ENCODE results near the gene MINDY4. TPM values are rescaled to one million over a fixed set of nuclear protein-coding genes. Genes with fewer than 3 reads are reported as not detected.
A peak's percentile ranks its signal among the peaks of the same experiment; 100 is the strongest.

Gene MINDY4
- total RNA-seq, 1 donor from 2014 or later = 8.4 TPM

DNA sequence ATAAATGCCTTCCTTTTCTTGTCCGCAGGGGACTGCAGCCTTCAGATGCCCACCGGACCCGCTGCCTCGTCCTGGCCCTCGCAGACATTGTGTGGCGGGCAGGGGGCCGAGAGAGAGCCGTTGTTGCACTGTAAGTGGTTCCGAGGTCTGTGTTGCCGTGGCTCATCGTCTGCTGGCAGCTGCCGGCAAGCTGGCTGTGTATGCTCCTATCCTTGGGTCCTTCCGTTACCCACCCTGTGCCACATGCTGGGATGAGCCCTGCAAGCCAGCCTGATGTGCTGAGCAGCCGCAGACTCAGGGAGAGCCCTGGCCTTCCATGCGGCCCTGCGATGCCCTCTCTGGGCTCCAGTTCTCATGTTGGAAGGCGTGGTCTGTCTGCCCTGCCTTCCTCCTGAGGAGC lies 79.2 kb downstream of the MINDY4 start:
- Mint-ChIP-seq H3K36me3 (no peaks in the 10 kb centered on the region), H3K9me3 (no peaks in the 10 kb centered on the region), H3K27ac (no peak overlapping the region)

DNA sequence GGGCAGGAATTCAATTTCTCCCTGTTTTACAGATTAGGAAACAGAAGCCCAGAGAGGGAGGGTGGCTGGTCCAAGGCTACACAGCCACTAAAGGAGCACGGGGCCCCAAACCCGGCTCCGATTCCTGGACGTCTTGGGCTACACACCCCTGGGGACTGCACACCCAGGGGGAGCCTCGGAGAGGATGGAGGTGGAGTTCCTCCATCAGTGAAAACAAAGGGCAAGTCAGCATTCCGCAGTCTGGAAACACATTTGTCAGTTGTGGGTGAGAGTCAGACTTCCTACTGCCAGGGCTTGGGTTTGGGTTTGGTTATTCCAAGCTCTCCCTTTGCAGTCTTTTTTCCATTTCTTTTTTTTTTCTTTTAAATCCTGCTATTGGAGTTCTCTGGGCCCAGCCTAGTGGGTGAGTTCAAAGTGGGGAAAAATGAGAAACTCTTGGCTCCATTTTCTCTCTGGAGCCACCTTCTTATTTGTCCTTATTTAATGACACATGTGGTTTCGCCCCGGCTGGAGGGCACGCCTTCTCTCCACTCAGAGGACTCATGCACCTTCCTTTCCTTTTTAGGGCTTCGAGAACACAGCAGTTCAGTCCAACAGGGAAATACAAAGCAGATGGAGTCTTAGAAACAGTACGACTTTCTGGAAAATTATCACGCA lies 80.6 kb downstream of the MINDY4 start:
- H3K4me1 Mint-ChIP-seq (ENCODE audit: unreplicated experiment) = peaks cover 12% of the 10 kb centered on the region
- H3K27ac Mint-ChIP-seq = peak overlapping the region; percentile 48
- no peak overlapping the region for H3K4me3 Mint-ChIP-seq
- H3K27me3 Mint-ChIP-seq = no peaks in the 10 kb centered on the region
- TF ChIP-seq, protein P1, sequence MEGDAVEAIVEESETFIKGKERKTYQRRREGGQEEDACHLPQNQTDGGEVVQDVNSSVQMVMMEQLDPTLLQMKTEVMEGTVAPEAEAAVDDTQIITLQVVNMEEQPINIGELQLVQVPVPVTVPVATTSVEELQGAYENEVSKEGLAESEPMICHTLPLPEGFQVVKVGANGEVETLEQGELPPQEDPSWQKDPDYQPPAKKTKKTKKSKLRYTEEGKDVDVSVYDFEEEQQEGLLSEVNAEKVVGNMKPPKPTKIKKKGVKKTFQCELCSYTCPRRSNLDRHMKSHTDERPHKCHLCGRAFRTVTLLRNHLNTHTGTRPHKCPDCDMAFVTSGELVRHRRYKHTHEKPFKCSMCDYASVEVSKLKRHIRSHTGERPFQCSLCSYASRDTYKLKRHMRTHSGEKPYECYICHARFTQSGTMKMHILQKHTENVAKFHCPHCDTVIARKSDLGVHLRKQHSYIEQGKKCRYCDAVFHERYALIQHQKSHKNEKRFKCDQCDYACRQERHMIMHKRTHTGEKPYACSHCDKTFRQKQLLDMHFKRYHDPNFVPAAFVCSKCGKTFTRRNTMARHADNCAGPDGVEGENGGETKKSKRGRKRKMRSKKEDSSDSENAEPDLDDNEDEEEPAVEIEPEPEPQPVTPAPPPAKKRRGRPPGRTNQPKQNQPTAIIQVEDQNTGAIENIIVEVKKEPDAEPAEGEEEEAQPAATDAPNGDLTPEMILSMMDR (conservative IDR thresholded peaks at IDR 0.05) = no peak
- no peak for DNase-seq (ENCODE audit: extremely low spot score, unreplicated experiment)
- no peaks in the 10 kb centered on the region for H3K36me3 Mint-ChIP-seq
- no peaks in the 10 kb centered on the region for H3K9me3 Mint-ChIP-seq

More for the DNA sequence above, 79.2 kb downstream of the MINDY4 start:
- H3K4me1 Mint-ChIP-seq (ENCODE audit: unreplicated experiment) = peaks cover 17% of the 10 kb centered on the region
- DNase-seq (ENCODE audit: extremely low spot score, unreplicated experiment) = no peak
- no peaks in the 10 kb centered on the region for H3K27me3 Mint-ChIP-seq
- H3K4me3 Mint-ChIP-seq = no peak overlapping the region
- TF ChIP-seq, protein P1 (conservative IDR thresholded peaks at IDR 0.05) = no peak

DNA sequence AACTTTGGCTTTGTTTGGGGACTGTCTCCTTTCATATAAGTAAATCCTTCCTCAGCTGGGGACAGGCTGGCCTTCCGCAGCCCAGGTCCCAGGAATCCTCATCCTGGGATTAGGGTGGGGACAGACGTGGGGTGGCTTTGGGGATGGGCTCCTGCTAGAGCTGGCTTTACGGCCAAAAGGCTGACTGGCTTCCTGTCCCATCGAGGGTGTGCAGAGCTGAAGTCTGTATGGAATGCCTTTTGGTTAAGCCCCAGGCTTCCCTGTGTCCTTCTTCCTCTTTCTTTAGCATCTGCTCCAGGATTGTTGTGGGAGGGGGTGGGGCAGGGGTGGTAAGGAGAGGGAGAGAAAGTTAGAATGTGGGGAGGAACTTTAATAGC lies 81.1 kb downstream of the MINDY4 start:
- peaks cover 3% of the 10 kb centered on the region for H3K36me3 Mint-ChIP-seq
- TF ChIP-seq, protein P1 (conservative IDR thresholded peaks at IDR 0.05) = no peak
- no peak overlapping the region for H3K4me3 Mint-ChIP-seq
- no peaks in the 10 kb centered on the region for H3K9me3 Mint-ChIP-seq
- H3K27me3 Mint-ChIP-seq = no peaks in the 10 kb centered on the region
- no peak for DNase-seq (ENCODE audit: extremely low spot score, unreplicated experiment)
- peak overlapping the region; percentile 48 for H3K27ac Mint-ChIP-seq
- H3K4me1 Mint-ChIP-seq (ENCODE audit: unreplicated experiment) = peaks cover 12% of the 10 kb centered on the region

DNA sequence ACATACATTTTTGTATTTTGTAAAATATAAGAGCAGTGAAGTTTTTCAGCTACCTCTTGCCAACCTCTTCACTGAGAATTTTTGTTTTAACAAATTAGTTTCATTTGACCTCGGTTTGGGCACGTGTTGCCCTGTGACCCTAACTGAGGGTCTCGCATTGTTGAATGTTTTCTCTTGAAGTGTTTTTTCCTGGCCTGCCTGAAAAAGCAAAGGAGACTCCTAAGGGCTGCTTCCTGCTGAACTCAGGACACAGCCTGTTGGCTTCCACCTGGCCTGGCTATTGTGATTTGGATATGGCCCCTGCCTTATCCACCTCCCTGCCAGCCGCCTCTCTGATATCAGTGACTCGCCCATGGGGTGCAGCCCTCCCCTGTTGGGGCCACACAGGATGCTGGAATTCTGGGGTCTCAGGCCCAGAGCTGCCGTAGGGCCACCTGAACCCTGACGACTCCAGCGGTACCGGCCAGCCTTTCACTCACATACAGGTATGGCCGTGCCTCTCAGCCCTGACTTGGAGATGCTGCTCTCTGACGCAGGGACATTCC lies 81.6 kb downstream of the MINDY4 start:
- H3K4me3 Mint-ChIP-seq = no peak overlapping the region
- H3K27ac Mint-ChIP-seq = no peak overlapping the region
- no peaks in the 10 kb centered on the region for H3K27me3 Mint-ChIP-seq
- H3K9me3 Mint-ChIP-seq = no peaks in the 10 kb centered on the region
- TF ChIP-seq, protein P1 (conservative IDR thresholded peaks at IDR 0.05) = no peak
- H3K4me1 Mint-ChIP-seq (ENCODE audit: unreplicated experiment) = peaks cover 12% of the 10 kb centered on the region
- no peak for DNase-seq (ENCODE audit: extremely low spot score, unreplicated experiment)
- H3K36me3 Mint-ChIP-seq = peaks cover 3% of the 10 kb centered on the region

DNA sequence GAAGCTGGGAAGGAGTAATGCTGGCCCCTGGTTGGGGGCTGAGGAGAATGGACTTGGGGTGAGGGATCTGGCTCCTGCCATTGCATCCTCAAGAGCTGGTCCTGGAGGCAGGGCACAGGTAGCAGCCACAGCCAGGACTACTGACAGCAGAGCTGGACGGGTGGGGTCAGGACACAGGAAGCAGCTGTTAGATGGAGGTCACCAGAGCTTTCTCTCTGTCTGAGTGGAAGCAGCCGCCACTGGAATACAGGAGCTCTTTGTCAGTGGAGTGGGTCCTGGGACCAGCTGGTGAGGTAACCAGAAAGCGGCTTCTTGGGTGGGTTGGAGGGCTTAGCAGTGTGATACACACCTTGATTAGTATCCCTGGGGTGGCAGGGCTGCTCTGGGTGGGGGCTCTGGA lies 82.4 kb downstream of the MINDY4 start:
- H3K4me3 Mint-ChIP-seq = no peak overlapping the region
- no peak overlapping the region for H3K27ac Mint-ChIP-seq
- H3K27me3 Mint-ChIP-seq = no peaks in the 10 kb centered on the region
- TF ChIP-seq, protein P1 (conservative IDR thresholded peaks at IDR 0.05) = no peak
- DNase-seq (ENCODE audit: extremely low spot score, unreplicated experiment) = no peak
- H3K36me3 Mint-ChIP-seq = peaks cover 3% of the 10 kb centered on the region
- no peaks in the 10 kb centered on the region for H3K9me3 Mint-ChIP-seq
- H3K4me1 Mint-ChIP-seq (ENCODE audit: unreplicated experiment) = peaks cover 12% of the 10 kb centered on the region

All from type B pancreatic cell (in vitro differentiated cells).